Prostate gland (tissue), 2 donors: ENCODE results near the gene ZSWIM6.

Source experiments
- CTCF ChIP-seq, 4 experiments: fragments of 200-600 bp in 2 of 4; fragments of 450-650 bp in 2 of 4; sonication (generic) in 2 of 4; IDR thresholded peaks; 1 replicate in 3 of 4; 2 replicates in 1 of 4; pipeline ENCODE4 v1.5.1; 2016 to 2019; ENCODE audit warnings: antibody characterized with exemption in 4 of 4, mild to moderate bottlenecking in 2 of 4, moderate library complexity in 2 of 4
- POLR2A ChIP-seq: fragments of 450-650 bp; IDR thresholded peaks from one replicate; pipeline ENCODE4 v1.6.1; 2016; ENCODE audit warnings: antibody characterized with exemption, mild to moderate bottlenecking
- POLR2AphosphoS5 ChIP-seq: sonication (generic); formaldehyde crosslinking; IDR thresholded peaks from one replicate; pipeline ENCODE4 v1.6.1; 2017; ENCODE audit warnings: antibody characterized with exemption

GRCh38 chr5:61498121-61498520, 166.1 kb downstream of the ZSWIM6 start:
- no peak for TF ChIP-seq CTCF (IDR thresholded peaks at IDR 0.05)
- no peak for TF ChIP-seq POLR2A
- no peak for TF ChIP-seq POLR2AphosphoS5
